Measurements from ENCODE around the gene NADSYN1. TPM values are rescaled to one million over a fixed set of nuclear protein-coding genes. Genes with fewer than 3 reads are reported as not detected.
A peak's percentile ranks its signal among the peaks of the same experiment; 100 is the strongest.

The NADSYN1 gene
- total and polyA plus RNA-seq, 2 of the 13 experiments (the other 11 are each of a cell fraction or from before 2014, with no cell fraction given): 35.7 to 51.5 TPM

DNA sequence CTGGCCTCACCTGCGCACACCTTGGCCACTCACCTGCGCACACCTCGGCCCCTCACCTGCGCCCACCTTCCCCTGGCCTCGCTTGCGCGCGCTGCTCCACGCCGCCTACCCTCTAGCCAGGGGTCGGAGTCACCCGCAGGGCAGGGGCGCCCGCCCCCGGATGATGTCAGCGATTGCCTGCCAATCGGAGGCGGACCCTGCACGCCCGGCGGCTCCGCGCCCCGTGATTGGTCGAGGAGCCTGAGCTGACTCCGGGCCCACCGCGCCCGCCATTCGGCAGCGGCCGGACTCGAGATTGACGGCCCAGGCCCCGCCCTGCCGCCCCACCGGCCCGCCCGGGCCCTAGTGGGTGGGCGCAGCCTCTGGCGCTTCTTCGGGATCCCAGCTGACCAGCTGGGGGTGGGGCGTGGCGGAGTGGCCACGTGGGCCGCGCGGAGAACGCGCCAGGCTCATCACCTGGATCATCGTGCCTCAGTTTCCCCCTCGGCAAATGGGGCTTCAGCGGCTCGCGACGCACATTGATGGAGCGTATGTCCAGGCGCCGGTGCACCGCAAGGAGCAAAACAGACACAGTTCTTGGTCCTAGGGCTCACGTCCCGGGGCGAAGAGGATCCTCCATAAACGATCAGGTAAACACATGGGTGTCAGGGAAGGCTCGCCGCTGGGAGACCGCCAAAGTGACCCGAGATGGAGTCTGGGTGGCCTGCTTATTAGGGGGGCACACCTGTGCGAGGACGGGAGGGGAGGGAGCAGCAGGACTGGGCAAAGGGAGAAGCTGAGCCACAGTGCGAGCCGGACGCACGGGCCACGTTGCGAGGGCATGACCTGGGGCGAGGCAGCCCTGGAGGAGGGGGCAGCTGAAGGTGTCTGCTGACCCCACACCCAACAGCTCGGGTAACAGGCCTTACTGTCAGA, 4.5 kb upstream of the NADSYN1 start, which contains the start of gene DHCR7 (continued):
- TF ChIP-seq, protein P1, sequence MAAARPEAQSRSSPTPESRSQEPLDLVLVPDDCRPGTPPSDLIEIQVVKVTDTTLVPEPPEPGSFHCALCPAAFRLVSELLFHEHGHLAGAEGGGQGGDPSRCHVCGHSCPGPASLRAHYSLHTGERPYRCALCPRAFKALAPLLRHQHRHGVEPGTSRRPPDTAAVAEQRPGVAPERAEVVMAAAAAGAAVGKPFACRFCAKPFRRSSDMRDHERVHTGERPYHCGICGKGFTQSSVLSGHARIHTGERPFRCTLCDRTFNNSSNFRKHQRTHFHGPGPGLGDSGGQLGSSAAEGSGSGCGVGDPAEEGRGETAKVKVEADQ (CRISPR knock-in tag; IDR thresholded peaks at IDR 0.05; ENCODE audit: borderline replicate concordance): peak; percentile 92; the same call in 1 of the 2 replicates
- TF ChIP-seq ZNF337 (CRISPR knock-in tag; IDR thresholded peaks at IDR 0.05; ENCODE audit: borderline replicate concordance, low read depth) (peak; percentile 75; the same call in 1 of the 2 replicates), ZNF775 (CRISPR knock-in tag; IDR thresholded peaks at IDR 0.05; ENCODE audit: borderline replicate concordance) (peak; percentile 86; the same call in 1 of the 2 replicates), GTF3A (CRISPR knock-in tag; conservative IDR thresholded peaks at IDR 0.05) (no peak), PCBP2 (optimal IDR thresholded peaks at IDR 0.05; ENCODE audit: low read depth, low read length, poor library complexity, severe bottlenecking) (no peak), CCAR2 (optimal IDR thresholded peaks at IDR 0.05; ENCODE audit: low read depth, low read length) (no peak), BRD4 (CRISPR knock-in tag; IDR thresholded peaks at IDR 0.05) (peak; percentile 75), ZNF230 (CRISPR knock-in tag; IDR thresholded peaks at IDR 0.05) (peak; percentile 73; the same call in 1 of the 2 replicates), ZNF180 (CRISPR knock-in tag; IDR thresholded peaks at IDR 0.05; ENCODE audit: borderline replicate concordance, low read depth) (no peak), MYC (CRISPR knock-in tag; IDR thresholded peaks at IDR 0.05; ENCODE audit: borderline replicate concordance) (peak; percentile 97), RORA (CRISPR knock-in tag; IDR thresholded peaks at IDR 0.05) (no peak), ZKSCAN1 (IDR thresholded peaks at IDR 0.05; ENCODE audit: low read length) (no peak), MAFK (conservative IDR thresholded peaks at IDR 0.05 in 1 of 2, IDR thresholded peaks at IDR 0.05 in 1 of 2; ENCODE audit: low read length in 2 of 2) (no peak), RAD21 (CRISPR knock-in tag; IDR thresholded peaks at IDR 0.05) (no peak), YEATS2 (CRISPR knock-in tag; IDR thresholded peaks at IDR 0.05; ENCODE audit: borderline replicate concordance) (peak; percentile 73; the same call in 1 of the 2 replicates), MAF1 (CRISPR knock-in tag; IDR thresholded peaks at IDR 0.05; ENCODE audit: borderline replicate concordance) (peak; percentile 49; the same call in 1 of the 2 replicates), ZNF670 (CRISPR knock-in tag; IDR thresholded peaks at IDR 0.05; ENCODE audit: borderline replicate concordance) (peak; percentile 79; the same call in 1 of the 2 replicates), ZNF777 (CRISPR knock-in tag; IDR thresholded peaks at IDR 0.05) (no peak), NFIC (IDR thresholded peaks at IDR 0.05; ENCODE audit: low read length) (no peak), MIER2 (CRISPR knock-in tag; IDR thresholded peaks at IDR 0.05) (peak; percentile 21; the same call in 1 of the 2 replicates), ETV6 (CRISPR knock-in tag; conservative IDR thresholded peaks at IDR 0.05) (0 out of 2 replicates have a peak, but pooled peaks have one; percentile 24), RARG (CRISPR knock-in tag; IDR thresholded peaks at IDR 0.05; ENCODE audit: low read depth) (no peak)
- TF ChIP-seq, protein P2, sequence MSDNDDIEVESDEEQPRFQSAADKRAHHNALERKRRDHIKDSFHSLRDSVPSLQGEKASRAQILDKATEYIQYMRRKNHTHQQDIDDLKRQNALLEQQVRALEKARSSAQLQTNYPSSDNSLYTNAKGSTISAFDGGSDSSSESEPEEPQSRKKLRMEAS (IDR thresholded peaks at IDR 0.05): peak; percentile 97
- TF ChIP-seq, protein P3, sequence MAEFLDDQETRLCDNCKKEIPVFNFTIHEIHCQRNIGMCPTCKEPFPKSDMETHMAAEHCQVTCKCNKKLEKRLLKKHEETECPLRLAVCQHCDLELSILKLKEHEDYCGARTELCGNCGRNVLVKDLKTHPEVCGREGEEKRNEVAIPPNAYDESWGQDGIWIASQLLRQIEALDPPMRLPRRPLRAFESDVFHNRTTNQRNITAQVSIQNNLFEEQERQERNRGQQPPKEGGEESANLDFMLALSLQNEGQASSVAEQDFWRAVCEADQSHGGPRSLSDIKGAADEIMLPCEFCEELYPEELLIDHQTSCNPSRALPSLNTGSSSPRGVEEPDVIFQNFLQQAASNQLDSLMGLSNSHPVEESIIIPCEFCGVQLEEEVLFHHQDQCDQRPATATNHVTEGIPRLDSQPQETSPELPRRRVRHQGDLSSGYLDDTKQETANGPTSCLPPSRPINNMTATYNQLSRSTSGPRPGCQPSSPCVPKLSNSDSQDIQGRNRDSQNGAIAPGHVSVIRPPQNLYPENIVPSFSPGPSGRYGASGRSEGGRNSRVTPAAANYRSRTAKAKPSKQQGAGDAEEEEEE (CRISPR knock-in tag; IDR thresholded peaks at IDR 0.05; ENCODE audit: borderline replicate concordance): no peak
- TF ChIP-seq, protein P4, sequence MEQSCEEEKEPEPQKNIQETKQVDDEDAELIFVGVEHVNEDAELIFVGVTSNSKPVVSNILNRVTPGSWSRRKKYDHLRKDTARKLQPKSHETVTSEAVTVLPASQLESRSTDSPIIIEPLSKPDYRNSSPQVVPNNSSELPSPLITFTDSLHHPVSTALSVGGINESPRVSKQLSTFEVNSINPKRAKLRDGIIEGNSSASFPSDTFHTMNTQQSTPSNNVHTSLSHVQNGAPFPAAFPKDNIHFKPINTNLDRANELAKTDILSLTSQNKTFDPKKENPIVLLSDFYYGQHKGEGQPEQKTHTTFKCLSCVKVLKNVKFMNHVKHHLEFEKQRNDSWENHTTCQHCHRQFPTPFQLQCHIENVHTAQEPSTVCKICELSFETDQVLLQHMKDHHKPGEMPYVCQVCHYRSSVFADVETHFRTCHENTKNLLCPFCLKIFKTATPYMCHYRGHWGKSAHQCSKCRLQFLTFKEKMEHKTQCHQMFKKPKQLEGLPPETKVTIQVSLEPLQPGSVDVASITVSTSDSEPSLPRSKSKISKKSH (CRISPR knock-in tag; IDR thresholded peaks at IDR 0.05; ENCODE audit: borderline replicate concordance): peak; percentile 66; the same call in 1 of the 2 replicates
